ENCODE results near the gene LRRC45. TPM values are rescaled to one million over a fixed set of nuclear protein-coding genes. Genes with fewer than 3 reads are reported as not detected.

LRRC45 gene
- total RNA-seq, 1 experiment from 2014 or later, result 40.1 TPM

- Histone ChIP-seq H3K9me3 (ENCODE audit: control insufficient read depth in 1 of 2, insufficient read depth in 1 of 2, low read depth in 1 of 2, low read length in 2 of 2) (no peaks in the 10 kb centered on the region), H3K9ac (ENCODE audit: low read length) (no peak overlapping the region), H3K4me3 (replicated peaks in 1 of 2; ENCODE audit: low read depth in 1 of 2, low read length in 2 of 2) (no peak overlapping the region), H3K4me1 (ENCODE audit: control insufficient read depth in 1 of 2, insufficient read depth in 2 of 2, low read length in 2 of 2) (peaks cover 8 to 15% of the 10 kb centered on the region in 2 experiments; a peak in 3 of 4 replicates), H2AFZ (ENCODE audit: low read depth, low read length, poor library complexity, severe bottlenecking) (no peak overlapping the region), H3K27ac (ENCODE audit: low read depth, low read length) (no peak overlapping the region; the same call in 1 of the 2 replicates), H3K4me2 (ENCODE audit: low read length) (no peak overlapping the region), H4K20me1 (ENCODE audit: insufficient read depth) (no peaks in the 10 kb centered on the region), H3K9me2 (ENCODE audit: insufficient read depth) (no peaks in the 10 kb centered on the region), H3K36me3 (ENCODE audit: control insufficient read depth in 1 of 2, insufficient read depth in 2 of 2, low read length in 2 of 2) (peaks cover 7 to 19% of the 10 kb centered on the region in 2 experiments; a peak in 2 of 4 replicates), H3K27me3 (ENCODE audit: insufficient read depth, low read length) (no peaks in the 10 kb centered on the region), H3K79me2 (ENCODE audit: insufficient read depth, low read length) (peaks cover 25% of the 10 kb centered on the region)
- ChIA-PET POLR2A (no interaction called here), RAD21 (ENCODE audit: low non-redundant PET in 1 of 2, low total read pairs in 2 of 2, uncharacterized antibody in 2 of 2, unreplicated experiment in 2 of 2) (interaction anchor here in 1 of 2 experiments (0.7 kb wide), 1 partner anchor 28 kb away, joined by 3 read pairs; no protein-coding TSS in a partner anchor), CTCF (no interaction called here)
- no peak for ATAC-seq
- intact Hi-C loops (cut with micrococcal nuclease), result no loop called here
- BruUV-seq (replicated peaks), result TSS peak; percentile 22
- no peak for DNase-seq (ENCODE audit: low read depth, low spot score)
- TF ChIP-seq CBX3 (IDR thresholded peaks at IDR 0.05; ENCODE audit: low read depth), result no peak
- TF ChIP-seq SIN3A (IDR thresholded peaks at IDR 0.05; ENCODE audit: low read depth), result no peak
- TF ChIP-seq CTCF (IDR thresholded peaks at IDR 0.05 in 2 of 3, conservative IDR thresholded peaks at IDR 0.05 in 1 of 3; ENCODE audit: borderline replicate concordance in 1 of 3, insufficient read depth in 1 of 3, low read depth in 2 of 3, low read length in 2 of 3), result no peak
- TF ChIP-seq EZH2 (IDR thresholded peaks at IDR 0.05), result no peak
- no peak for TF ChIP-seq ZNF274 (IDR thresholded peaks at IDR 0.05; ENCODE audit: low read depth, low read length)
- no peak for TF ChIP-seq EGR1 (IDR thresholded peaks at IDR 0.05; ENCODE audit: low read depth)
- no peak for TF ChIP-seq ELF1 (IDR thresholded peaks at IDR 0.05; ENCODE audit: borderline replicate concordance, low read depth)
- TF ChIP-seq SP1 (IDR thresholded peaks at IDR 0.05; ENCODE audit: low read depth), result no peak
- TF ChIP-seq FOSL1 (IDR thresholded peaks at IDR 0.05; ENCODE audit: low read depth), result no peak
- no peak for TF ChIP-seq POLR2AphosphoS5 (IDR thresholded peaks at IDR 0.05; ENCODE audit: low read depth, low read length)
These were observed 24.9 kb downstream of the LRRC45 start for GRCh38 chr17:82047914-82048570.
